Sigmoid colon (tissue), 3 donors: Measurements from ENCODE around the gene ZNF683.

Source experiments
- POLR2A ChIP-seq, 2 donors: fragments of 450-650 bp; IDR thresholded peaks; one replicate each; pipeline ENCODE4 v1.6.1; 2016; ENCODE audit warnings: antibody characterized with exemption in 2 of 2, mild to moderate bottlenecking in 2 of 2, moderate library complexity in 2 of 2
- TF ChIP-seq, protein P1 (sequence below), 4 experiments: fragments of 450-650 bp in 3 of 4; fragments of 200-600 bp in 1 of 4; IDR thresholded peaks; one replicate each; pipeline ENCODE4 v1.5.1; 2016 to 2019; ENCODE audit warnings: antibody characterized with exemption in 4 of 4, mild to moderate bottlenecking in 3 of 4, moderate library complexity in 2 of 4

- TF ChIP-seq, protein P1, sequence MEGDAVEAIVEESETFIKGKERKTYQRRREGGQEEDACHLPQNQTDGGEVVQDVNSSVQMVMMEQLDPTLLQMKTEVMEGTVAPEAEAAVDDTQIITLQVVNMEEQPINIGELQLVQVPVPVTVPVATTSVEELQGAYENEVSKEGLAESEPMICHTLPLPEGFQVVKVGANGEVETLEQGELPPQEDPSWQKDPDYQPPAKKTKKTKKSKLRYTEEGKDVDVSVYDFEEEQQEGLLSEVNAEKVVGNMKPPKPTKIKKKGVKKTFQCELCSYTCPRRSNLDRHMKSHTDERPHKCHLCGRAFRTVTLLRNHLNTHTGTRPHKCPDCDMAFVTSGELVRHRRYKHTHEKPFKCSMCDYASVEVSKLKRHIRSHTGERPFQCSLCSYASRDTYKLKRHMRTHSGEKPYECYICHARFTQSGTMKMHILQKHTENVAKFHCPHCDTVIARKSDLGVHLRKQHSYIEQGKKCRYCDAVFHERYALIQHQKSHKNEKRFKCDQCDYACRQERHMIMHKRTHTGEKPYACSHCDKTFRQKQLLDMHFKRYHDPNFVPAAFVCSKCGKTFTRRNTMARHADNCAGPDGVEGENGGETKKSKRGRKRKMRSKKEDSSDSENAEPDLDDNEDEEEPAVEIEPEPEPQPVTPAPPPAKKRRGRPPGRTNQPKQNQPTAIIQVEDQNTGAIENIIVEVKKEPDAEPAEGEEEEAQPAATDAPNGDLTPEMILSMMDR (IDR thresholded peaks at IDR 0.05) = no peak
- TF ChIP-seq POLR2A (IDR thresholded peaks at IDR 0.05) = no peak
These were observed 15.4 kb downstream of the ZNF683 start for GRCh38 chr1:26357121-26357602.
